ENCODE results near the gene CEACAM19.

DNA sequence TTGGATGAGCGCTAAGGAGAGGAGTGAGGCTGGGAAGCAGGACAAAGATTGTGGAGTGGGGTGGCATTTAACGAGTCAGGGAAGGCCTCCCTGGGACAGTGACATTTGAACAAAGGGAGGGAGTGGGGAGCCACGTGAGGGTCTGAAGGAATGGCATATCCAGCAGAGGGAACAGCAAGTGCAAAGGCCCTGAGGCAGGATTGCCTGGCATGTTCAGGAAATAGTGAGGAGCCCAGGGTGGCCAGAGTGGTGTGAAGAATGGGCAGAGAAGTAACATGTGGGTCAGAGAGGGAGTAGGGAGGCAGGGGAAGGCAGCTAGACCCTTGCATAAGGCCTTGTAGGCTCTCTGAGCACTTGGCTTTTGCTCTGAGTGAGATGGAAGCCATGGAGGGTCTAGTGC is 42.5 kb upstream of the CEACAM19 start:
- TF ChIP-seq, protein P1, sequence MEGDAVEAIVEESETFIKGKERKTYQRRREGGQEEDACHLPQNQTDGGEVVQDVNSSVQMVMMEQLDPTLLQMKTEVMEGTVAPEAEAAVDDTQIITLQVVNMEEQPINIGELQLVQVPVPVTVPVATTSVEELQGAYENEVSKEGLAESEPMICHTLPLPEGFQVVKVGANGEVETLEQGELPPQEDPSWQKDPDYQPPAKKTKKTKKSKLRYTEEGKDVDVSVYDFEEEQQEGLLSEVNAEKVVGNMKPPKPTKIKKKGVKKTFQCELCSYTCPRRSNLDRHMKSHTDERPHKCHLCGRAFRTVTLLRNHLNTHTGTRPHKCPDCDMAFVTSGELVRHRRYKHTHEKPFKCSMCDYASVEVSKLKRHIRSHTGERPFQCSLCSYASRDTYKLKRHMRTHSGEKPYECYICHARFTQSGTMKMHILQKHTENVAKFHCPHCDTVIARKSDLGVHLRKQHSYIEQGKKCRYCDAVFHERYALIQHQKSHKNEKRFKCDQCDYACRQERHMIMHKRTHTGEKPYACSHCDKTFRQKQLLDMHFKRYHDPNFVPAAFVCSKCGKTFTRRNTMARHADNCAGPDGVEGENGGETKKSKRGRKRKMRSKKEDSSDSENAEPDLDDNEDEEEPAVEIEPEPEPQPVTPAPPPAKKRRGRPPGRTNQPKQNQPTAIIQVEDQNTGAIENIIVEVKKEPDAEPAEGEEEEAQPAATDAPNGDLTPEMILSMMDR (IDR thresholded peaks at IDR 0.05; ENCODE audit: insufficient read depth, low read length, poor library complexity, severe bottlenecking): no peak
- TF ChIP-seq EZH2phosphoT487 (conservative IDR thresholded peaks at IDR 0.05; ENCODE audit: low read length): no peak
